HepG2 (cell line): Measurements from ENCODE around the gene SFT2D1. TPM values are rescaled to one million over a fixed set of nuclear protein-coding genes. Genes with fewer than 3 reads are reported as not detected.

ENCODE experiments used
- DMAP1 ChIP-seq: IDR thresholded peaks from 2 replicates; pipeline ENCODE4 v1.6.1; 2016
- GABPB1 ChIP-seq: IDR thresholded peaks from 2 replicates; pipeline ENCODE4 v1.6.1; 2016; ENCODE audit warnings: mild to moderate bottlenecking, missing genetic modification reagents, moderate library complexity, missing compliant biosample characterization
- MTA1 ChIP-seq: sonication (generic); formaldehyde crosslinking; IDR thresholded peaks from 2 replicates; pipeline ENCODE4 v1.4.0; 2020; ENCODE audit warnings: missing genetic modification reagents, mild to moderate bottlenecking, borderline replicate concordance
- NFKB2 ChIP-seq: sonication (generic); formaldehyde crosslinking; IDR thresholded peaks from 2 replicates; pipeline ENCODE4 v1.4.0; 2020; ENCODE audit warnings: missing genetic modification reagents, borderline replicate concordance
- SUZ12 ChIP-seq: fragments of 150-350 bp; IDR thresholded peaks from 2 replicates; pipeline ENCODE4 v1.6.1; 2014; ENCODE audit warnings: low read depth, low read length
- ZBTB7A ChIP-seq: sonication (generic); formaldehyde crosslinking; IDR thresholded peaks from 2 replicates; pipeline ENCODE4 v1.8.0; 2022; ENCODE audit warnings: mild to moderate bottlenecking, missing genetic modification reagents
- ZFP62 ChIP-seq: sonication (generic); formaldehyde crosslinking; IDR thresholded peaks from 2 replicates; pipeline ENCODE4 v1.4.0; 2020; ENCODE audit warnings: missing genetic modification reagents
- ZFX ChIP-seq: sonication (generic); formaldehyde crosslinking; IDR thresholded peaks from 2 replicates; pipeline ENCODE4 v1.4.0; 2020; ENCODE audit warnings: mild to moderate bottlenecking, low read depth, missing genetic modification reagents, moderate library complexity
- ZNF44 ChIP-seq: sonication (generic); formaldehyde crosslinking; IDR thresholded peaks from 2 replicates; pipeline ENCODE4 v1.5.1; 2020; ENCODE audit warnings: mild to moderate bottlenecking, missing genetic modification reagents
- ZNF614 ChIP-seq: IDR thresholded peaks from 2 replicates; pipeline ENCODE4 v1.6.1; 2018; ENCODE audit warnings: missing biosample characterization, missing genetic modification reagents, inconsistent platforms, borderline replicate concordance
- ZSCAN25 ChIP-seq: sonication (generic); formaldehyde crosslinking; IDR thresholded peaks from 2 replicates; pipeline ENCODE4 v1.8.0; 2022; ENCODE audit warnings: mild to moderate bottlenecking, missing genetic modification reagents
- polyA plus RNA-seq, 8 experiments: library from polyadenylated mRNA; depleted of rRNA in 3 of 8; stranded (reverse) in 7 of 8; unstranded in 1 of 8; fragments of >200 nt; fragmentation: Illumina TruSeq in 4 of 8; extraction: Trizol in 4 of 8; gene quantifications; 2 replicates each; pipeline versions ENCODE4 v1.2.1 to v1.2.3, GENCODE V29; 2011 to 2016; ENCODE audit warnings: low read depth in 4 of 8, missing spikeins in 1 of 8, mixed read lengths in 1 of 8; ENCODE audit not compliant: insufficient read depth in 1 of 8
- total RNA-seq, 5 experiments: library from RNA; depleted of rRNA; stranded (reverse); fragments of >200 nt; fragmentation: Illumina TruSeq; extraction: Trizol; gene quantifications; 2 replicates each; pipeline ENCODE4 v1.2.3, GENCODE V29; 2016; ENCODE audit warnings: low read depth in 1 of 5
- TF ChIP-seq, protein P1 (sequence below): sonication (generic); formaldehyde crosslinking; IDR thresholded peaks from 2 replicates; pipeline ENCODE4 v1.9.0; 2022; ENCODE audit warnings: low read depth, missing genetic modification reagents
- TF ChIP-seq, protein P2 (sequence below): sonication (generic); formaldehyde crosslinking; IDR thresholded peaks from 2 replicates; pipeline ENCODE4 v1.8.1; 2022; ENCODE audit warnings: low read depth, mild to moderate bottlenecking, missing genetic modification reagents
- TF ChIP-seq, protein P3 (sequence below): sonication (generic); formaldehyde crosslinking; IDR thresholded peaks from 2 replicates; pipeline ENCODE4 v1.5.1; 2020; ENCODE audit warnings: mild to moderate bottlenecking, missing genetic modification reagents, borderline replicate concordance
- TF ChIP-seq, protein P4 (sequence below): sonication (generic); formaldehyde crosslinking; IDR thresholded peaks from 2 replicates; pipeline ENCODE4 v1.4.0; 2020; ENCODE audit warnings: missing genetic modification reagents, borderline replicate concordance

The SFT2D1 gene
- total and polyA plus RNA-seq, 2 of the 13 experiments (the other 11 are each of a cell fraction or from before 2014, with no cell fraction given): 115 to 147 TPM

DNA sequence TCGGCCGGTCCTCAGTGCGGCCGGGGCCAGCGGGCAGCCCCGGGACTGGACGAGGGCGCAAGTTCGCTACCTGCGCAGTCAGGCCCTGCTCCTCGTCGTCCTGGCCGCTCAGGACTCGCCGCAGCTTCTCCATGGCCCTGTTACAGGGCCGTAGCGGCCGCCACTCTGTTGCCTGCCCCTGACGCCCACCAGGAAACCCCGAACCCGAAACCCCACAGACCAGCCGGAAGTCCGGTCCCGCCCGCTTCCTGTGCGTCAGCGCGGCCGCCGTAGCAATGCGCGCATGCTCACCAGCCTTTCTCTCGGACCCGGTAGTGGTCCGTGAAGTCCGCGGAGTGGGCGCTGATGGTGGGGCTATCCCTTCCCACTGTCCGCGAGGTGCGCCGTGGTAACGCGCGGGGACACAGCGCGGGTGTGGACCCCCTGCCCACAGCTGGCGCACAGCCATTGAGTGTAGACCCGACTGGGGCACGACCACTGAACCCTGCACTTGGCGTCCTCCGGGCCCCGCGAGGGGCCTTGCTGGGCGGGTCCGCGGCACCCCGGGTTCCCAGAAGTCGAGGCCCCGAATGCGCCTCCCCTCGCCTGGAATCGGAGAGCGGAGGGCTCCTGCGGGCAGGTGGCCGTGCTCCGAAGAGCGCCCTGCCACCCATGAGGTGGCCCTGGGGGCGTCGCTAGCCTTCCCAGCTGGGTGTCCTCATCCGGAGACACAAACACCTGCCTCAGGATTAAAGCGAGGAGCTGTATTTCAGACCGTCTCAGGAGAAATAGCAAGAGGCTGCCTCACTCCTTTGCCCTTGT lies at the start of gene SFT2D1 (continued):
- TF ChIP-seq, protein P1, sequence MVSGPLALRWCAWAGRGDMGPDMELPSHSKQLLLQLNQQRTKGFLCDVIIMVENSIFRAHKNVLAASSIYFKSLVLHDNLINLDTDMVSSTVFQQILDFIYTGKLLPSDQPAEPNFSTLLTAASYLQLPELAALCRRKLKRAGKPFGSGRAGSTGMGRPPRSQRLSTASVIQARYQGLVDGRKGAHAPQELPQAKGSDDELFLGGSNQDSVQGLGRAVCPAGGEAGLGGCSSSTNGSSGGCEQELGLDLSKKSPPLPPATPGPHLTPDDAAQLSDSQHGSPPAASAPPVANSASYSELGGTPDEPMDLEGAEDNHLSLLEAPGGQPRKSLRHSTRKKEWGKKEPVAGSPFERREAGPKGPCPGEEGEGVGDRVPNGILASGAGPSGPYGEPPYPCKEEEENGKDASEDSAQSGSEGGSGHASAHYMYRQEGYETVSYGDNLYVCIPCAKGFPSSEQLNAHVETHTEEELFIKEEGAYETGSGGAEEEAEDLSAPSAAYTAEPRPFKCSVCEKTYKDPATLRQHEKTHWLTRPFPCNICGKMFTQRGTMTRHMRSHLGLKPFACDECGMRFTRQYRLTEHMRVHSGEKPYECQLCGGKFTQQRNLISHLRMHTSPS (CRISPR knock-in tag): peak; percentile 76
- TF ChIP-seq MTA1 (CRISPR knock-in tag) (peak; percentile 88; the same call in 1 of the 2 replicates), ZBTB7A (CRISPR knock-in tag) (peak; percentile 96), SUZ12 (no peak), ZNF614 (peak; percentile 58; the same call in 1 of the 2 replicates), ZFX (peak; percentile 95), ZFP62 (CRISPR knock-in tag) (no peak), NFKB2 (peak; percentile 97), GABPB1 (peak; percentile 98), DMAP1 (CRISPR knock-in tag) (peak; percentile 98), ZNF44 (CRISPR knock-in tag) (no peak), ZSCAN25 (CRISPR knock-in tag) (no peak)
- TF ChIP-seq, protein P2, sequence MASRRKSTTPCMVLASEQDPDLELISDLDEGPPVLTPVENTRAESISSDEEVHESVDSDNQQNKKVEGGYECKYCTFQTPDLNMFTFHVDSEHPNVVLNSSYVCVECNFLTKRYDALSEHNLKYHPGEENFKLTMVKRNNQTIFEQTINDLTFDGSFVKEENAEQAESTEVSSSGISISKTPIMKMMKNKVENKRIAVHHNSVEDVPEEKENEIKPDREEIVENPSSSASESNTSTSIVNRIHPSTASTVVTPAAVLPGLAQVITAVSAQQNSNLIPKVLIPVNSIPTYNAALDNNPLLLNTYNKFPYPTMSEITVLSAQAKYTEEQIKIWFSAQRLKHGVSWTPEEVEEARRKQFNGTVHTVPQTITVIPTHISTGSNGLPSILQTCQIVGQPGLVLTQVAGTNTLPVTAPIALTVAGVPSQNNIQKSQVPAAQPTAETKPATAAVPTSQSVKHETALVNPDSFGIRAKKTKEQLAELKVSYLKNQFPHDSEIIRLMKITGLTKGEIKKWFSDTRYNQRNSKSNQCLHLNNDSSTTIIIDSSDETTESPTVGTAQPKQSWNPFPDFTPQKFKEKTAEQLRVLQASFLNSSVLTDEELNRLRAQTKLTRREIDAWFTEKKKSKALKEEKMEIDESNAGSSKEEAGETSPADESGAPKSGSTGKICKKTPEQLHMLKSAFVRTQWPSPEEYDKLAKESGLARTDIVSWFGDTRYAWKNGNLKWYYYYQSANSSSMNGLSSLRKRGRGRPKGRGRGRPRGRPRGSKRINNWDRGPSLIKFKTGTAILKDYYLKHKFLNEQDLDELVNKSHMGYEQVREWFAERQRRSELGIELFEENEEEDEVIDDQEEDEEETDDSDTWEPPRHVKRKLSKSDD: peak; percentile 41; the same call in 1 of the 2 replicates
- TF ChIP-seq, protein P3, sequence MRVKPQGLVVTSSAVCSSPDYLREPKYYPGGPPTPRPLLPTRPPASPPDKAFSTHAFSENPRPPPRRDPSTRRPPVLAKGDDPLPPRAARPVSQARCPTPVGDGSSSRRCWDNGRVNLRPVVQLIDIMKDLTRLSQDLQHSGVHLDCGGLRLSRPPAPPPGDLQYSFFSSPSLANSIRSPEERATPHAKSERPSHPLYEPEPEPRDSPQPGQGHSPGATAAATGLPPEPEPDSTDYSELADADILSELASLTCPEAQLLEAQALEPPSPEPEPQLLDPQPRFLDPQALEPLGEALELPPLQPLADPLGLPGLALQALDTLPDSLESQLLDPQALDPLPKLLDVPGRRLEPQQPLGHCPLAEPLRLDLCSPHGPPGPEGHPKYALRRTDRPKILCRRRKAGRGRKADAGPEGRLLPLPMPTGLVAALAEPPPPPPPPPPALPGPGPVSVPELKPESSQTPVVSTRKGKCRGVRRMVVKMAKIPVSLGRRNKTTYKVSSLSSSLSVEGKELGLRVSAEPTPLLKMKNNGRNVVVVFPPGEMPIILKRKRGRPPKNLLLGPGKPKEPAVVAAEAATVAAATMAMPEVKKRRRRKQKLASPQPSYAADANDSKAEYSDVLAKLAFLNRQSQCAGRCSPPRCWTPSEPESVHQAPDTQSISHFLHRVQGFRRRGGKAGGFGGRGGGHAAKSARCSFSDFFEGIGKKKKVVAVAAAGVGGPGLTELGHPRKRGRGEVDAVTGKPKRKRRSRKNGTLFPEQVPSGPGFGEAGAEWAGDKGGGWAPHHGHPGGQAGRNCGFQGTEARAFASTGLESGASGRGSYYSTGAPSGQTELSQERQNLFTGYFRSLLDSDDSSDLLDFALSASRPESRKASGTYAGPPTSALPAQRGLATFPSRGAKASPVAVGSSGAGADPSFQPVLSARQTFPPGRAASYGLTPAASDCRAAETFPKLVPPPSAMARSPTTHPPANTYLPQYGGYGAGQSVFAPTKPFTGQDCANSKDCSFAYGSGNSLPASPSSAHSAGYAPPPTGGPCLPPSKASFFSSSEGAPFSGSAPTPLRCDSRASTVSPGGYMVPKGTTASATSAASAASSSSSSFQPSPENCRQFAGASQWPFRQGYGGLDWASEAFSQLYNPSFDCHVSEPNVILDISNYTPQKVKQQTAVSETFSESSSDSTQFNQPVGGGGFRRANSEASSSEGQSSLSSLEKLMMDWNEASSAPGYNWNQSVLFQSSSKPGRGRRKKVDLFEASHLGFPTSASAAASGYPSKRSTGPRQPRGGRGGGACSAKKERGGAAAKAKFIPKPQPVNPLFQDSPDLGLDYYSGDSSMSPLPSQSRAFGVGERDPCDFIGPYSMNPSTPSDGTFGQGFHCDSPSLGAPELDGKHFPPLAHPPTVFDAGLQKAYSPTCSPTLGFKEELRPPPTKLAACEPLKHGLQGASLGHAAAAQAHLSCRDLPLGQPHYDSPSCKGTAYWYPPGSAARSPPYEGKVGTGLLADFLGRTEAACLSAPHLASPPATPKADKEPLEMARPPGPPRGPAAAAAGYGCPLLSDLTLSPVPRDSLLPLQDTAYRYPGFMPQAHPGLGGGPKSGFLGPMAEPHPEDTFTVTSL (CRISPR knock-in tag): peak; percentile 62; the same call in 1 of the 2 replicates
- TF ChIP-seq, protein P4, sequence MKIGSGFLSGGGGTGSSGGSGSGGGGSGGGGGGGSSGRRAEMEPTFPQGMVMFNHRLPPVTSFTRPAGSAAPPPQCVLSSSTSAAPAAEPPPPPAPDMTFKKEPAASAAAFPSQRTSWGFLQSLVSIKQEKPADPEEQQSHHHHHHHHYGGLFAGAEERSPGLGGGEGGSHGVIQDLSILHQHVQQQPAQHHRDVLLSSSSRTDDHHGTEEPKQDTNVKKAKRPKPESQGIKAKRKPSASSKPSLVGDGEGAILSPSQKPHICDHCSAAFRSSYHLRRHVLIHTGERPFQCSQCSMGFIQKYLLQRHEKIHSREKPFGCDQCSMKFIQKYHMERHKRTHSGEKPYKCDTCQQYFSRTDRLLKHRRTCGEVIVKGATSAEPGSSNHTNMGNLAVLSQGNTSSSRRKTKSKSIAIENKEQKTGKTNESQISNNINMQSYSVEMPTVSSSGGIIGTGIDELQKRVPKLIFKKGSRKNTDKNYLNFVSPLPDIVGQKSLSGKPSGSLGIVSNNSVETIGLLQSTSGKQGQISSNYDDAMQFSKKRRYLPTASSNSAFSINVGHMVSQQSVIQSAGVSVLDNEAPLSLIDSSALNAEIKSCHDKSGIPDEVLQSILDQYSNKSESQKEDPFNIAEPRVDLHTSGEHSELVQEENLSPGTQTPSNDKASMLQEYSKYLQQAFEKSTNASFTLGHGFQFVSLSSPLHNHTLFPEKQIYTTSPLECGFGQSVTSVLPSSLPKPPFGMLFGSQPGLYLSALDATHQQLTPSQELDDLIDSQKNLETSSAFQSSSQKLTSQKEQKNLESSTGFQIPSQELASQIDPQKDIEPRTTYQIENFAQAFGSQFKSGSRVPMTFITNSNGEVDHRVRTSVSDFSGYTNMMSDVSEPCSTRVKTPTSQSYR (CRISPR knock-in tag): peak; percentile 46; the same call in 1 of the 2 replicates
